GM18507 (cell line): Measurements from ENCODE around the gene TSPAN8.
"Not testable (repeated sequence)": the region's sequence is repeated elsewhere in the genome, so short reads cannot be mapped to it uniquely, and the experiment has no call there.

Experiments
- DNase-seq: peaks from one replicate; pipeline ENCODE4 v3.0.0; 2011; ENCODE audit warnings: low read depth; ENCODE audit not compliant: insufficient read length; ENCODE audit errors: extremely low spot score
- FAIRE-seq: peaks from 2 replicates; lab custom pipeline; 2011; peaks lifted over from hg19 to GRCh38; lab: Jason Lieb, UNC

The TSPAN8 gene

GRCh38 chr12:71135077-71135811, 22.6 kb downstream of the TSPAN8 start:
- no peak for FAIRE-seq
- DNase-seq = no peak

GRCh38 chr12:71134405-71134804, 23.4 kb downstream of the TSPAN8 start:
- no peak for DNase-seq
- no peak for FAIRE-seq

GRCh38 chr12:71130521-71131069, 27.2 kb downstream of the TSPAN8 start:
- DNase-seq = no peak
- no peak for FAIRE-seq

GRCh38 chr12:71129364-71129763, 28.4 kb downstream of the TSPAN8 start:
- DNase-seq (no peak), FAIRE-seq (no peak)

- no peak for DNase-seq
Measured at GRCh38 chr12:71128191-71128788, 29.5 kb downstream of the TSPAN8 start.

GRCh38 chr12:71125949-71126348, 31.9 kb downstream of the TSPAN8 start:
- no peak for FAIRE-seq

More at GRCh38 chr12:71128191-71128788, 29.5 kb downstream of the TSPAN8 start:
- no peak for FAIRE-seq

GRCh38 chr12:71125515-71125914, 32.3 kb downstream of the TSPAN8 start:
- FAIRE-seq (no peak), DNase-seq (no peak)

More at GRCh38 chr12:71125949-71126348, 31.9 kb downstream of the TSPAN8 start:
- no peak for DNase-seq

GRCh38 chr12:71124835-71125460, 32.9 kb downstream of the TSPAN8 start:
- FAIRE-seq (no peak), DNase-seq (no peak)

GRCh38 chr12:71113148-71113547, 44.7 kb downstream of the TSPAN8 start:
- not testable (repeated sequence) for DNase-seq, FAIRE-seq

- DNase-seq = no peak
- FAIRE-seq = no peak
Measured at GRCh38 chr12:71109834-71110233, 48.0 kb downstream of the TSPAN8 start.

GRCh38 chr12:71108355-71108754, 49.4 kb downstream of the TSPAN8 start:
- FAIRE-seq (no peak), DNase-seq (no peak)

GRCh38 chr12:71107936-71108335, 49.9 kb downstream of the TSPAN8 start:
- no peak for DNase-seq
- FAIRE-seq = no peak

- FAIRE-seq = no peak
- no peak for DNase-seq
Measured at GRCh38 chr12:71105956-71106355, 51.8 kb downstream of the TSPAN8 start.

GRCh38 chr12:71092290-71092689, 65.5 kb downstream of the TSPAN8 start:
- FAIRE-seq (no peak), DNase-seq (no peak)

- DNase-seq (no peak), FAIRE-seq (no peak)
Measured at GRCh38 chr12:71090971-71091370, 66.8 kb downstream of the TSPAN8 start.

GRCh38 chr12:71085575-71085974, 72.2 kb downstream of the TSPAN8 start:
- FAIRE-seq = no peak
- DNase-seq = no peak

GRCh38 chr12:71075743-71076142, 82.1 kb downstream of the TSPAN8 start:
- DNase-seq (no peak), FAIRE-seq (no peak)
